Omental fat pad (tissue), 4 donors: Measurements from ENCODE around the gene ACSM3. TPM values are rescaled to one million over a fixed set of nuclear protein-coding genes. Genes with fewer than 3 reads are reported as not detected.

ENCODE experiments used
- ATAC-seq: fragments of 150-250 bp; one replicate; pipeline ENCODE4 v1.9.1; 2016; ENCODE audit warnings: mild to moderate bottlenecking, moderate library complexity; ENCODE audit not compliant: low FRiP score
- DNase-seq: peaks from one replicate; pipeline ENCODE4 v3.0.0-alpha.2; 2019; ENCODE audit warnings: low spot score
- total RNA-seq, 4 donors: library from RNA; depleted of rRNA; stranded (reverse); fragments of >200 nt; gene quantifications; one replicate each; pipeline ENCODE4 v1.1.0, GENCODE V29; 2016
- TF ChIP-seq, protein P1 (sequence below), 3 donors: fragments of 450-650 bp; IDR thresholded peaks; one replicate each; pipeline ENCODE4 v1.5.1; 2016 to 2017; ENCODE audit warnings: antibody characterized with exemption in 3 of 3, mild to moderate bottlenecking in 3 of 3, moderate library complexity in 2 of 3

ACSM3 gene
- total RNA-seq, 4 donors from 2014 or later: 7.2 to 82.9 (median 10.9) TPM

- DNase-seq (no peak), ATAC-seq (no peak)
- TF ChIP-seq, protein P1, sequence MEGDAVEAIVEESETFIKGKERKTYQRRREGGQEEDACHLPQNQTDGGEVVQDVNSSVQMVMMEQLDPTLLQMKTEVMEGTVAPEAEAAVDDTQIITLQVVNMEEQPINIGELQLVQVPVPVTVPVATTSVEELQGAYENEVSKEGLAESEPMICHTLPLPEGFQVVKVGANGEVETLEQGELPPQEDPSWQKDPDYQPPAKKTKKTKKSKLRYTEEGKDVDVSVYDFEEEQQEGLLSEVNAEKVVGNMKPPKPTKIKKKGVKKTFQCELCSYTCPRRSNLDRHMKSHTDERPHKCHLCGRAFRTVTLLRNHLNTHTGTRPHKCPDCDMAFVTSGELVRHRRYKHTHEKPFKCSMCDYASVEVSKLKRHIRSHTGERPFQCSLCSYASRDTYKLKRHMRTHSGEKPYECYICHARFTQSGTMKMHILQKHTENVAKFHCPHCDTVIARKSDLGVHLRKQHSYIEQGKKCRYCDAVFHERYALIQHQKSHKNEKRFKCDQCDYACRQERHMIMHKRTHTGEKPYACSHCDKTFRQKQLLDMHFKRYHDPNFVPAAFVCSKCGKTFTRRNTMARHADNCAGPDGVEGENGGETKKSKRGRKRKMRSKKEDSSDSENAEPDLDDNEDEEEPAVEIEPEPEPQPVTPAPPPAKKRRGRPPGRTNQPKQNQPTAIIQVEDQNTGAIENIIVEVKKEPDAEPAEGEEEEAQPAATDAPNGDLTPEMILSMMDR (IDR thresholded peaks at IDR 0.05): no peak
Observed at GRCh38 chr16:20821682-20822081, 57.9 kb downstream of the ACSM3 start.

GRCh38 chr16:20822521-20823325 lies 58.9 kb downstream of the ACSM3 start:
- TF ChIP-seq, protein P1 (IDR thresholded peaks at IDR 0.05): no peak
- DNase-seq (no peak), ATAC-seq (no peak)

- DNase-seq: no peak
- no peak for ATAC-seq
- TF ChIP-seq, protein P1 (IDR thresholded peaks at IDR 0.05): no peak
Observed at GRCh38 chr16:20826039-20826566, 62.3 kb downstream of the ACSM3 start.

DNA sequence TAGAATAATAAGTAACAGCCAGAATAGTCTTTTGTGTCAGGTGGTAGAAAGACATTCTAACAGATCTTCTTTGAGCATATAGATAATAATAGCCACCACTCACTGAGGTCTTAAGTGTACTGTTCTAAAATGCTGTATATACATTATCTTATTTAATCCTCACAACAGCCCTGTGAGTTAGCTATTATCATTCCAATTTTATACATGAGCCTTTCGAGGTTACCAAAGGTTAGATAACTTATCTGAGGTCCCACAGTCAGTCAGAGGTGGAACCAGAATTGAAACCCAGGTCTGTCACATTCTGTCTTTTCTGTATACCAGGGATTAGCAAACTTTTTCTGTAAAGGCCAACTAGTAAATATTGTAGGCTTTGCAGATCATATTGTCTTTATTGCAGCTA lies 65.7 kb downstream of the ACSM3 start:
- TF ChIP-seq, protein P1 (IDR thresholded peaks at IDR 0.05): no peak
- ATAC-seq: no peak
- no peak for DNase-seq

DNA sequence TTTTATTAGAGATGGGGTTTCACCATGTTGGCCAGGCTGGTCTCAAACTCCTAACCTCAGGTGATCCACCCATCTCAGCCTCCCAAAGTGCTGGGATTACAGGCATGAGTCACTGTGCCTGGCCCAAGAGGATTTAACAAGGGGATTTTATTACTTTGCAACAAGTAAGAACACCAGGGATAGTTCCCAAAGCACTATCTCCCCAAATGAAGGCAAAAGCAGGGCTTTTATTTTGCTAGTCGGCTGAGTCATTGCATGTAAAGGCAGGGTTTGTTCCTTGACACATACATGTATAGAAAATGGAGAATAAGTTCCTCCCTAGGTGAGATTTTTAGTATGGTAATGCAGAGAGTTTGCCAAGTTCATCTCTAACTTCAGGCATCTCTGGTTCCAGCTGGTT lies 66.6 kb downstream of the ACSM3 start:
- TF ChIP-seq, protein P1 (IDR thresholded peaks at IDR 0.05): no peak
- no peak for ATAC-seq
- no peak for DNase-seq

- no peak for DNase-seq
- ATAC-seq: no peak
- TF ChIP-seq, protein P1 (IDR thresholded peaks at IDR 0.05): no peak
Observed at GRCh38 chr16:20833086-20833485, 69.3 kb downstream of the ACSM3 start.

DNA sequence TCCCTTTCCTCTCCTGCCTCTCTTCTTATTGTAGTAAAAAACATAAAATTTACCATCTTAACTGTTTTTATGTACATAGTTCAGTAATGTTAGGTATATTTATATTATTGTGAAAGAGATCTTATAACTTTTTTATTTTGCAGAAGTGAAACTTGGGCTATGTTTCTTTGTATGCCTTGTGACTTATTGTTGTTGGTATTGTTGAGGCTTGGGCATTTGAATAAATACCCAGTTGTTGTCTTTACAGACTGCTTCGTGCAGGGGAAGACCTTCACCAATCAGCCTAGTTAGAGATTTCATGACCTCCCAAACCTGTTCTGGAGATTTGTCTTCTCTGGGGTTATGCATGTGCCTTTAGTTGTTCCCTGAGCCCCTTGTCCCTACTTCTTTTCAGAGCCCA lies 74.4 kb downstream of the ACSM3 start:
- TF ChIP-seq, protein P1 (IDR thresholded peaks at IDR 0.05): no peak
- no peak for ATAC-seq
- DNase-seq: no peak
